ENCODE measurements around the gene SUMF1. TPM values are rescaled to one million over a fixed set of nuclear protein-coding genes. Genes with fewer than 3 reads are reported as not detected.
"Not testable (repeated sequence)": the region's sequence is repeated elsewhere in the genome, so short reads cannot be mapped to it uniquely, and the experiment has no call there.

Gene SUMF1
- total RNA-seq, 3 donors from 2014 or later: 29.3 to 38.3 (median 32.1) TPM

DNA sequence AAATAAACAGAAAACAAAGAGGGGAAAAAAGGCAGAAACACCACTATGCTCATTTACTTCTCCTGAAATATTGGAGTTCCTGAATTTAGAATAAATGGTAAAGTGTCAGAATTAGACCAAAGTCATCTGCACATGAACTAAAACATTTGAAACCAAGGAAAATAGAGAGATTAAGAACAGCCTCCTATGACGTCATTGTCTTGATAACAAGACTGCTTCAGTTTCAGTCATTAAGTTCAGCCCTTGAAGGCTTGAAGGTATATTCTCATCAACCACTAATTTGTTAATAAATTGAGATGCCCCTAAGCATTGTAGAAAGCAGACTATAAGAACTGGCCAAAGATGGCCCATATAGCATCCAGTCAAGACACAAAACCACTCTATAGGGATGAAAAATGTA lies 2.5 kb downstream of the SUMF1 start:
- H3K4me1 ChIP-seq (ENCODE audit: low read depth): no peaks in the 10 kb centered on the region
- intact Hi-C loops (cut with DNase I, micrococcal nuclease): no loop called here
- TF ChIP-seq, protein P1, sequence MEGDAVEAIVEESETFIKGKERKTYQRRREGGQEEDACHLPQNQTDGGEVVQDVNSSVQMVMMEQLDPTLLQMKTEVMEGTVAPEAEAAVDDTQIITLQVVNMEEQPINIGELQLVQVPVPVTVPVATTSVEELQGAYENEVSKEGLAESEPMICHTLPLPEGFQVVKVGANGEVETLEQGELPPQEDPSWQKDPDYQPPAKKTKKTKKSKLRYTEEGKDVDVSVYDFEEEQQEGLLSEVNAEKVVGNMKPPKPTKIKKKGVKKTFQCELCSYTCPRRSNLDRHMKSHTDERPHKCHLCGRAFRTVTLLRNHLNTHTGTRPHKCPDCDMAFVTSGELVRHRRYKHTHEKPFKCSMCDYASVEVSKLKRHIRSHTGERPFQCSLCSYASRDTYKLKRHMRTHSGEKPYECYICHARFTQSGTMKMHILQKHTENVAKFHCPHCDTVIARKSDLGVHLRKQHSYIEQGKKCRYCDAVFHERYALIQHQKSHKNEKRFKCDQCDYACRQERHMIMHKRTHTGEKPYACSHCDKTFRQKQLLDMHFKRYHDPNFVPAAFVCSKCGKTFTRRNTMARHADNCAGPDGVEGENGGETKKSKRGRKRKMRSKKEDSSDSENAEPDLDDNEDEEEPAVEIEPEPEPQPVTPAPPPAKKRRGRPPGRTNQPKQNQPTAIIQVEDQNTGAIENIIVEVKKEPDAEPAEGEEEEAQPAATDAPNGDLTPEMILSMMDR (IDR thresholded peaks at IDR 0.05): no peak
- H3K4me3 ChIP-seq: no peak overlapping the region
- no peak for ATAC-seq
- no peaks in the 10 kb centered on the region for H3K36me3 ChIP-seq (ENCODE audit: low read depth)
- H3K9me3 ChIP-seq: no peaks in the 10 kb centered on the region
- DNase-seq: no peak

DNA sequence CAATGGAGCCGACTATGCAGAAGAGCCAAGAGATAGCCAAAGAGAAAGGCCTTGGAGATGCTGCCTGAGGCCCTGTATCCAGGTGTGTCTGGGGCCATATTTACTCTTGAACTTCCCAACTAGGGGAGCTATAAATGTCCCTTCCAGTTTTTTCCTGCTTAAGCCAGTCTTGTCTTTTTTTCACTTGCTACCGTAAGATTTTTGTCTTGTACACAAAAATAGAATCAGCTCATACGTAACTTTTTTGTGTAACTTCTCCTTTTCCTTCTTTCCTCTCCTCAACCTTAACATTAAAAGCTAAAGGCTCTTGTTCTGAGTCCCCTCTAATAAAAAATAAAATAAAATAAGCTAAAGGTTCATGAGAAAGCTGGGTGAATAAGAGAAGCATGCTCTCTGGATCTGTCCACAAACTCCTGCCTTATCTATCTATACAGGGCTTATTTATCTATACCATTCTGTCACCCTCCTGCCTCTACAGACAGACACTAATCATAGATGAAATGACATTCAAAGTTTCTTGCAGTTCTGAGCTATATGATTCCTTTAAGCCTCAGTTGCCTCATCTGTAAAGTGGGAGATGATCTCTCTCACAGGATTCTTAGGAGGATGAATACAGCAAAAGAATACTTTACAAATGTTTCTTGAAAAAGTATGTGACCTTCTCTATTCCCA lies 4.6 kb downstream of the SUMF1 start:
- no peak overlapping the region for H3K4me3 ChIP-seq
- DNase-seq (no peak), ATAC-seq (no peak)
- intact Hi-C loops (cut with DNase I, micrococcal nuclease): no loop called here
- no peaks in the 10 kb centered on the region for H3K4me1 ChIP-seq (ENCODE audit: low read depth)
- no peaks in the 10 kb centered on the region for H3K9me3 ChIP-seq
- no peaks in the 10 kb centered on the region for H3K36me3 ChIP-seq (ENCODE audit: low read depth)
- TF ChIP-seq, protein P1 (IDR thresholded peaks at IDR 0.05): no peak

DNA sequence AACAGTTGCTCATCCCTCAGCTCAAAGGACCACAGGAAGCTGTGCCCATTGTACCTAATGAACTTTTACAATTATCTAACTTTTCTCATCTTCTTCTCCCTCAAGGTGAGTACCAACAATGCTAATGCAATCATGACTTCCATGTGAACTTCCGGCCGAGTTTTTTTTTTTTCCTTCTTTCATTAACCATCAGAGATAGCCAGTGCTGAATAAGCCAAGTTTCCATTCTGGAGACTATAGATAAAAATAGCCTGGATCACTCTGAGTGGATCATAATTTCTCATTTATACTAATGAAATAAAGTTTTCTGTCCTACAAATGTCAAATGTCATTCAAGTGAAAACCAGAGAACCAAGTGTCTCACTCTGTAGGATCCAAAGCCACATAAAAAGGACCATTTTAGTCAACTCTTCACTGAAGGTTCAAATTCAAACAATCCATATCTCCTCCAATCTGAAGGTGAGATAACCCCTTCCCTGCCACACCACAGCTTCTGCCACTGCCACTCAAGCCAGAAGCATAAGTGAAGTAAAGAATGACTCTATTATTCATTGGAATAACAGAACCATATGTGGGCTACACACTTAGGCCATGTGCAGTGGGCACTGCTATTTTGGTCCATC lies 5.5 kb downstream of the SUMF1 start:
- H3K9me3 ChIP-seq: no peaks in the 10 kb centered on the region
- no peaks in the 10 kb centered on the region for H3K4me1 ChIP-seq (ENCODE audit: low read depth)
- no peak for ATAC-seq
- no peak for DNase-seq
- intact Hi-C loops (cut with DNase I, micrococcal nuclease): no loop called here
- H3K4me3 ChIP-seq: no peak overlapping the region
- no peaks in the 10 kb centered on the region for H3K36me3 ChIP-seq (ENCODE audit: low read depth)
- TF ChIP-seq, protein P1 (IDR thresholded peaks at IDR 0.05): no peak

DNA sequence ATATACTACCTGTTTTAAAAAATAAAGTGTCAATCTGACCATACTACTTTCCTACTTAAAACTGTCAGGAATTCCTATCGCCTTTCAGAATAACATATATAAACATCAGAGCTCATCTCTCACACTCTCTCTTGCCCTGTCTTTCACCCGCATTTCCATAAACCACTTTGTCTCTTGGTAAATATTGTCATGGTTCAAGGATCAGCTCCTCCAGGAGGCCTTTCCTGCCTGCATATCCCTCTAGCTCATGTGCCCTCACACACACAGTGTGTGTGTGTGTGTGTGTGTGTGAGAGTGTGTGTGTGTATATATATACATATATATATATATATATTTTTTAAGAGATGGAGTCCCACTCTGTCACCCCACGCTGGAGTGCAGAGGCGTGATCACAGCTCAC lies 6.7 kb downstream of the SUMF1 start:
- TF ChIP-seq, protein P1 (IDR thresholded peaks at IDR 0.05): no peak
- intact Hi-C loops (cut with DNase I, micrococcal nuclease): no loop called here
- no peaks in the 10 kb centered on the region for H3K9me3 ChIP-seq
- no peak for DNase-seq
- no peak overlapping the region for H3K4me3 ChIP-seq
- ATAC-seq: no peak
- no peaks in the 10 kb centered on the region for H3K36me3 ChIP-seq (ENCODE audit: low read depth)
- no peaks in the 10 kb centered on the region for H3K4me1 ChIP-seq (ENCODE audit: low read depth)

DNA sequence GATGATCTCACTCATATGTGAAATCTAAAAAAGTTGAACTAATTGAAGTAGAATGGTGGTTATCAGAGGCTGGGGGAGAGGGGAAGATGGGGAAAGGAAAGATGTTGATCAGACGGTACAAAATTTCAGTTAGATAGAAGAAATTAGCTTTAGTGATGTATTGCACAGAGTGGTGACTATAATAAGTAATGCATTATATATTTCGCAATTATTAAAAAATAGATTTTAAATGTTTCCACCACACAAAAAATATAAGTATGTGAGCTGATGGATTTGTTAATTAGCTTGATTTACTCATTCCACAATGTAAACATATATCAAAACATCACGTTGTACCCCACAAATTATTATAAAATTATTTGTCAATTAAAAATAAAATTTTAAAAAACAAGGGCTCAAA lies 8.1 kb downstream of the SUMF1 start:
- H3K4me3 ChIP-seq: no peak overlapping the region
- H3K4me1 ChIP-seq (ENCODE audit: low read depth): no peaks in the 10 kb centered on the region
- intact Hi-C loops (cut with DNase I, micrococcal nuclease): no loop called here
- DNase-seq (no peak), ATAC-seq (no peak)
- TF ChIP-seq, protein P1 (IDR thresholded peaks at IDR 0.05): no peak
- no peaks in the 10 kb centered on the region for H3K36me3 ChIP-seq (ENCODE audit: low read depth)
- no peaks in the 10 kb centered on the region for H3K9me3 ChIP-seq

DNA sequence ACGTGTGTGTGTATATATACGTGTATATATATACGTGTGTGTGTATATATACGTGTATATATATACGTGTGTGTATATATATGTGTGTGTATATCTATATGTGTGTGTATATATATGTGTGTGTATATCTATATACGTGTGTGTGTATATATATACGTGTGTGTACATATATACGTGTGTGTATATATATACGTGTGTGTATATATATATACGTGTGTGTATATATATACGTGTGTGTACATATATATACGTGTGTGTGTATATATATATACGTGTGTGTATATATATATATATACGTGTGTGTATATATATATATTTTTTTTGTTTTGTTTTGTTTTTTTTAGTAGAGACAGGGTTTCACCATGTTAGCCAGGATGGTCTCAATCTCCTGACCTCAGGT lies 10.3 kb downstream of the SUMF1 start:
- intact Hi-C loops (cut with DNase I, micrococcal nuclease); H3K4me1 ChIP-seq (ENCODE audit: low read depth); ATAC-seq; H3K4me3 ChIP-seq; H3K9me3 ChIP-seq; DNase-seq; H3K36me3 ChIP-seq (ENCODE audit: low read depth): not testable (repeated sequence)
